ENCODE data around the gene MEPE. TPM values are rescaled to one million over a fixed set of nuclear protein-coding genes. Genes with fewer than 3 reads are reported as not detected.

MEPE gene
- not detected in 2 replicates for total RNA-seq

GRCh38 chr4:87832669-87833068, at the start of gene MEPE:
TSS of gene MEPE (plus strand) at chr4:87832969. CDS start at chr4:87834715, 1,746 bp downstream.

GRCh38 chr4:87799301-87800113, 33.3 kb upstream of the MEPE start, which contains the start of gene IBSP:
TSS of gene IBSP (plus strand) at chr4:87799554. CDS start at chr4:87802362, 2,808 bp downstream.

Other genes with a start within 250 kb of the MEPE start
- gene DSPP, start 224.4 kb upstream of the MEPE start, total RNA-seq = not detected in 2 replicates
- not detected in 2 replicates for gene DMP1, start 182.7 kb upstream of the MEPE start, total RNA-seq
- gene IBSP, start 33.4 kb upstream of the MEPE start, total RNA-seq = not detected in 2 replicates
- gene SPP1, start 142.7 kb downstream of the MEPE start, total RNA-seq = 0.43 and 1.3 TPM in 2 replicates
- gene PKD2, start 174.7 kb downstream of the MEPE start, total RNA-seq = 73.5 and 108 TPM in 2 replicates

All from smooth muscle cell of bladder (primary cell).